Measurements from ENCODE around the gene RNF149.

The RNF149 gene

GRCh38 chr2:101291973-101292372, 16.5 kb downstream of the RNF149 start:
- Histone ChIP-seq H3K56ac (ENCODE audit: low read length) (no peak overlapping the region), H3K27me3 (ENCODE audit: insufficient read depth, low read length, poor library complexity) (no peaks in the 10 kb centered on the region), H3K9ac (ENCODE audit: low read length) (no peak overlapping the region), H3K4me1 (ENCODE audit: control insufficient read depth, low read depth, low read length) (no peaks in the 10 kb centered on the region), H2BK15ac (replicated peaks; ENCODE audit: low read depth) (no peak overlapping the region), H3K23ac (ENCODE audit: low read length) (no peak overlapping the region), H3K4me2 (ENCODE audit: low read length) (no peak overlapping the region), H2BK5ac (ENCODE audit: low read length) (no peak overlapping the region), H2BK120ac (ENCODE audit: low read depth, low read length) (no peak overlapping the region), H4K8ac (ENCODE audit: low read depth, low read length) (no peak overlapping the region), H2AK5ac (ENCODE audit: low read length) (no peak overlapping the region), H3K4me3 (ENCODE audit: low read length) (no peak overlapping the region), H3K4ac (ENCODE audit: low read depth, low read length) (no peak overlapping the region), H3K18ac (ENCODE audit: low read length) (no peak overlapping the region), H3K27ac (ENCODE audit: low read depth, low read length) (no peak overlapping the region), H3K79me2 (ENCODE audit: control insufficient read depth, insufficient read depth, low read length) (peaks cover 2% of the 10 kb centered on the region), H4K5ac (ENCODE audit: low read length) (no peak overlapping the region), H3K79me1 (ENCODE audit: low read length) (peaks cover 3% of the 10 kb centered on the region), H3K36me3 (ENCODE audit: control insufficient read depth, insufficient read depth, low read length) (peaks cover 2% of the 10 kb centered on the region)
- no CpG with 5 or more reads among the region's 3 CpGs for WGBS (ENCODE audit: extremely low coverage, insufficient coverage, low lambda C conversion rate)
- DNase-seq = no peak

- H3K27ac ChIP-seq (ENCODE audit: low read depth, low read length) = no peak overlapping the region
- H3K4me3 ChIP-seq (ENCODE audit: low read length) = no peak overlapping the region
- no peak overlapping the region for H3K9ac ChIP-seq (ENCODE audit: low read length)
- no peak overlapping the region for H4K8ac ChIP-seq (ENCODE audit: low read depth, low read length)
- peaks cover under 1% of the 10 kb centered on the region for H3K79me2 ChIP-seq (ENCODE audit: control insufficient read depth, insufficient read depth, low read length)
- no peak overlapping the region for H3K18ac ChIP-seq (ENCODE audit: low read length)
- H2AK5ac ChIP-seq (ENCODE audit: low read length) = no peak overlapping the region
- H3K27me3 ChIP-seq (ENCODE audit: insufficient read depth, low read length, poor library complexity) = no peaks in the 10 kb centered on the region
- peaks cover 3% of the 10 kb centered on the region for H3K36me3 ChIP-seq (ENCODE audit: control insufficient read depth, insufficient read depth, low read length)
- no peak overlapping the region for H4K5ac ChIP-seq (ENCODE audit: low read length)
- no peak for DNase-seq
- H2BK5ac ChIP-seq (ENCODE audit: low read length) = no peak overlapping the region
- no peak overlapping the region for H3K23ac ChIP-seq (ENCODE audit: low read length)
- no peak overlapping the region for H2BK120ac ChIP-seq (ENCODE audit: low read depth, low read length)
- H3K56ac ChIP-seq (ENCODE audit: low read length) = no peak overlapping the region
- H3K4ac ChIP-seq (ENCODE audit: low read depth, low read length) = no peak overlapping the region
- H3K79me1 ChIP-seq (ENCODE audit: low read length) = peaks cover 2% of the 10 kb centered on the region
- no peaks in the 10 kb centered on the region for H3K4me1 ChIP-seq (ENCODE audit: control insufficient read depth, low read depth, low read length)
- H2BK15ac ChIP-seq (replicated peaks; ENCODE audit: low read depth) = no peak overlapping the region
- H3K4me2 ChIP-seq (ENCODE audit: low read length) = no peak overlapping the region
These were observed 17.8 kb downstream of the RNF149 start for GRCh38 chr2:101290711-101291110.

GRCh38 chr2:101287303-101287702, 21.2 kb downstream of the RNF149 start:
- DNase-seq = no peak
- Histone ChIP-seq H3K27me3 (ENCODE audit: insufficient read depth, low read length, poor library complexity) (no peaks in the 10 kb centered on the region), H2BK15ac (replicated peaks; ENCODE audit: low read depth) (no peak overlapping the region), H2AK5ac (ENCODE audit: low read length) (no peak overlapping the region), H3K23ac (ENCODE audit: low read length) (no peak overlapping the region), H4K8ac (ENCODE audit: low read depth, low read length) (no peak overlapping the region), H3K79me1 (ENCODE audit: low read length) (no peaks in the 10 kb centered on the region), H3K4me2 (ENCODE audit: low read length) (no peak overlapping the region), H3K4me3 (ENCODE audit: low read length) (no peak overlapping the region), H3K36me3 (ENCODE audit: control insufficient read depth, insufficient read depth, low read length) (peaks cover 2% of the 10 kb centered on the region), H2BK120ac (ENCODE audit: low read depth, low read length) (no peak overlapping the region), H3K56ac (ENCODE audit: low read length) (no peak overlapping the region), H3K79me2 (ENCODE audit: control insufficient read depth, insufficient read depth, low read length) (no peaks in the 10 kb centered on the region), H2BK5ac (ENCODE audit: low read length) (no peak overlapping the region), H4K5ac (ENCODE audit: low read length) (no peak overlapping the region), H3K4ac (ENCODE audit: low read depth, low read length) (no peak overlapping the region), H3K4me1 (ENCODE audit: control insufficient read depth, low read depth, low read length) (no peaks in the 10 kb centered on the region), H3K27ac (ENCODE audit: low read depth, low read length) (no peak overlapping the region), H3K9ac (ENCODE audit: low read length) (no peak overlapping the region), H3K18ac (ENCODE audit: low read length) (no peak overlapping the region)
- WGBS (ENCODE audit: extremely low coverage, insufficient coverage, low lambda C conversion rate) = no CpG with 5 or more reads among the region's 2 CpGs

GRCh38 chr2:101286684-101287083, 21.8 kb downstream of the RNF149 start:
- H3K36me3 ChIP-seq (ENCODE audit: control insufficient read depth, insufficient read depth, low read length) = peaks cover 2% of the 10 kb centered on the region
- no peak overlapping the region for H2AK5ac ChIP-seq (ENCODE audit: low read length)
- no peak overlapping the region for H3K9ac ChIP-seq (ENCODE audit: low read length)
- no peak overlapping the region for H2BK5ac ChIP-seq (ENCODE audit: low read length)
- no peak for DNase-seq
- H4K8ac ChIP-seq (ENCODE audit: low read depth, low read length) = no peak overlapping the region
- H3K4ac ChIP-seq (ENCODE audit: low read depth, low read length) = no peak overlapping the region
- no peak overlapping the region for H3K56ac ChIP-seq (ENCODE audit: low read length)
- no peaks in the 10 kb centered on the region for H3K79me1 ChIP-seq (ENCODE audit: low read length)
- no peaks in the 10 kb centered on the region for H3K27me3 ChIP-seq (ENCODE audit: insufficient read depth, low read length, poor library complexity)
- WGBS (ENCODE audit: extremely low coverage, insufficient coverage, low lambda C conversion rate) = no CpG with 5 or more reads among the region's 6 CpGs
- H3K79me2 ChIP-seq (ENCODE audit: control insufficient read depth, insufficient read depth, low read length) = no peaks in the 10 kb centered on the region
- no peak overlapping the region for H3K4me3 ChIP-seq (ENCODE audit: low read length)
- H2BK120ac ChIP-seq (ENCODE audit: low read depth, low read length) = no peak overlapping the region
- H4K5ac ChIP-seq (ENCODE audit: low read length) = no peak overlapping the region
- H3K23ac ChIP-seq (ENCODE audit: low read length) = no peak overlapping the region
- no peaks in the 10 kb centered on the region for H3K4me1 ChIP-seq (ENCODE audit: control insufficient read depth, low read depth, low read length)
- no peak overlapping the region for H3K18ac ChIP-seq (ENCODE audit: low read length)
- no peak overlapping the region for H3K27ac ChIP-seq (ENCODE audit: low read depth, low read length)
- no peak overlapping the region for H2BK15ac ChIP-seq (replicated peaks; ENCODE audit: low read depth)
- H3K4me2 ChIP-seq (ENCODE audit: low read length) = no peak overlapping the region

GRCh38 chr2:101282980-101283379, 25.5 kb downstream of the RNF149 start:
- Histone ChIP-seq H3K27ac (ENCODE audit: low read depth, low read length) (no peak overlapping the region), H3K4ac (ENCODE audit: low read depth, low read length) (no peak overlapping the region), H3K56ac (ENCODE audit: low read length) (no peak overlapping the region), H4K5ac (ENCODE audit: low read length) (no peak overlapping the region), H3K79me1 (ENCODE audit: low read length) (no peaks in the 10 kb centered on the region), H3K27me3 (ENCODE audit: insufficient read depth, low read length, poor library complexity) (no peaks in the 10 kb centered on the region), H2AK5ac (ENCODE audit: low read length) (no peak overlapping the region), H3K9ac (ENCODE audit: low read length) (no peak overlapping the region), H3K4me1 (ENCODE audit: control insufficient read depth, low read depth, low read length) (no peaks in the 10 kb centered on the region), H2BK15ac (replicated peaks; ENCODE audit: low read depth) (no peak overlapping the region), H3K4me2 (ENCODE audit: low read length) (no peak overlapping the region), H3K23ac (ENCODE audit: low read length) (no peak overlapping the region), H2BK120ac (ENCODE audit: low read depth, low read length) (no peak overlapping the region), H3K4me3 (ENCODE audit: low read length) (no peak overlapping the region), H3K36me3 (ENCODE audit: control insufficient read depth, insufficient read depth, low read length) (peaks cover 3% of the 10 kb centered on the region), H2BK5ac (ENCODE audit: low read length) (no peak overlapping the region), H4K8ac (ENCODE audit: low read depth, low read length) (no peak overlapping the region), H3K18ac (ENCODE audit: low read length) (no peak overlapping the region), H3K79me2 (ENCODE audit: control insufficient read depth, insufficient read depth, low read length) (no peaks in the 10 kb centered on the region)
- no peak for DNase-seq
- WGBS (ENCODE audit: extremely low coverage, insufficient coverage, low lambda C conversion rate) = no CpG with 5 or more reads among the region's 3 CpGs

- no peak overlapping the region for H3K9ac ChIP-seq (ENCODE audit: low read length)
- H3K56ac ChIP-seq (ENCODE audit: low read length) = no peak overlapping the region
- H2BK5ac ChIP-seq (ENCODE audit: low read length) = no peak overlapping the region
- H3K4me1 ChIP-seq (ENCODE audit: control insufficient read depth, low read depth, low read length) = no peaks in the 10 kb centered on the region
- no peak overlapping the region for H3K23ac ChIP-seq (ENCODE audit: low read length)
- H3K18ac ChIP-seq (ENCODE audit: low read length) = no peak overlapping the region
- H4K8ac ChIP-seq (ENCODE audit: low read depth, low read length) = no peak overlapping the region
- H3K27me3 ChIP-seq (ENCODE audit: insufficient read depth, low read length, poor library complexity) = no peaks in the 10 kb centered on the region
- no peak overlapping the region for H2BK120ac ChIP-seq (ENCODE audit: low read depth, low read length)
- no peak overlapping the region for H3K4ac ChIP-seq (ENCODE audit: low read depth, low read length)
- H4K5ac ChIP-seq (ENCODE audit: low read length) = no peak overlapping the region
- H3K79me1 ChIP-seq (ENCODE audit: low read length) = no peaks in the 10 kb centered on the region
- WGBS (ENCODE audit: extremely low coverage, insufficient coverage, low lambda C conversion rate) = no CpG with 5 or more reads among the region's 4 CpGs
- peaks cover 2% of the 10 kb centered on the region for H3K36me3 ChIP-seq (ENCODE audit: control insufficient read depth, insufficient read depth, low read length)
- H3K27ac ChIP-seq (ENCODE audit: low read depth, low read length) = no peak overlapping the region
- no peak overlapping the region for H2AK5ac ChIP-seq (ENCODE audit: low read length)
- H3K4me3 ChIP-seq (ENCODE audit: low read length) = no peak overlapping the region
- no peaks in the 10 kb centered on the region for H3K79me2 ChIP-seq (ENCODE audit: control insufficient read depth, insufficient read depth, low read length)
- DNase-seq = no peak
- no peak overlapping the region for H2BK15ac ChIP-seq (replicated peaks; ENCODE audit: low read depth)
- H3K4me2 ChIP-seq (ENCODE audit: low read length) = no peak overlapping the region
These were observed 27.0 kb downstream of the RNF149 start for GRCh38 chr2:101281482-101281881.
